ENCODE measurements around the gene ATP11A. TPM values are rescaled to one million over a fixed set of nuclear protein-coding genes. Genes with fewer than 3 reads are reported as not detected.
A peak's percentile ranks its signal among the peaks of the same experiment; 100 is the strongest.

The ATP11A gene
- total RNA-seq: 10 to 100 TPM; 24.7 to 25.6 TPM

DNA sequence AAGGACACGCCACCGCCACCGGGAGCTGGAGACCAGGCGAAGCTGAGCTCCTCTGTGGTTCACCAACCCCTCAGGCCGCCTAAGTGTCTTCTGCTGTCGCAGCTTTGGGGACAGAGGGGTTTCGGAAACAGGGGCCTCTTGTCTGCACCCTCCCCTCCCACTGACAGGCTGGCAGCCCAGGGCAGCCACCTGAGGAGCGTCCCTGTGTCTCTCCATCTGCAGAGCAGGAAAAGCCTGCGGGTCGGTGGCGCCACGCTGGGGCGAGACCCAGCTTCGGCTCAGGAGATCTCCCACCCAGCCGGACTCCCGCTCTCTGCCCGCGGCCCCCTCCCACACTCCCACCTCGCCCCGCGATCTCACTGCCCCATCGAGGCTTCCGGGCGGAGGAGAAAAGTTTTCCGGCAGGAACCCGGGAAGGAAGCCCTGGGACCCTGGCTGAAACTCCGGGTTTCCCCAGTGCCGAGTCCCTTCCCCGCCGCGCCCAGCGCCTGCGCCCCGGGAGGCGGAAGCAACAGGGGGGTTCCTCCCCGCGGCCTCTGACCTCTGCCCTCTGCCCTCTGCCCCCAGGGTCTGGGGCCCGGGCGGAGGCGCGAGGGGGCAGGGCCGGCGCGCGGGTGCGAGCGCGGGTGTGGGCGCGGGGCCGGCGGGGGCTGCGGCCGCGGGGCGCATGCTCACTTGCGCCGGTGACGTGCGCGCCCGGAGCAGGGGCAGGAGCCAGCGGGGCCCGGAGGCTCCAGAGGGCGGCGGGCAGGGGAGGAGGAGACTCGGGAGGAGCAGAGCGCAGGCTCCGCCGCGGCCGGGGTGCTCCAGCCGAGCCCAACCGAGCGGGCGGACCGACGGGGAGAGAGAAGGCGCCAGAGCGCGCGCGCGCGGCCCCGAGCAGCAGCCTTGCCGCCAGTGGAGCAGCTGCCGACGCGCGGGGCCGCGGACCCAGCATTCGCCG is at the start of gene ATP11A:
TSS of gene ATP11A (plus strand) at position 736 of the 943 bp plus-strand sequence. CDS start 379 bp downstream, outside the sequence.
- Mint-ChIP-seq H3K4me3 (peak within 1 kb of the TSS; percentile 78), H3K4me1 (ENCODE audit: low read depth) (peaks cover 45% of the 10 kb centered on the region), H3K27me3 (ENCODE audit: low read depth) (no peaks in the 10 kb centered on the region), H3K36me3 (ENCODE audit: low read depth) (peaks cover 1% of the 10 kb centered on the region), H3K27ac (peak within 1 kb of the TSS; percentile 80), H3K9me3 (no peaks in the 10 kb centered on the region)
- intact Hi-C loops (cut with micrococcal nuclease): loop anchor here (1.0 to 5.0 kb wide), 6 partner anchors 15 to 518 kb away; partner anchors contain the start of genes CUL4A, PCID2 and TUBGCP3
- CTCF ChIA-PET: interaction anchor here (1.2 to 1.7 kb wide), 3 partner anchors 83 to 185 kb away, joined by 3 to 4 read pairs (median 3); no protein-coding TSS in a partner anchor
- peak; percentile 77 for DNase-seq

DNA sequence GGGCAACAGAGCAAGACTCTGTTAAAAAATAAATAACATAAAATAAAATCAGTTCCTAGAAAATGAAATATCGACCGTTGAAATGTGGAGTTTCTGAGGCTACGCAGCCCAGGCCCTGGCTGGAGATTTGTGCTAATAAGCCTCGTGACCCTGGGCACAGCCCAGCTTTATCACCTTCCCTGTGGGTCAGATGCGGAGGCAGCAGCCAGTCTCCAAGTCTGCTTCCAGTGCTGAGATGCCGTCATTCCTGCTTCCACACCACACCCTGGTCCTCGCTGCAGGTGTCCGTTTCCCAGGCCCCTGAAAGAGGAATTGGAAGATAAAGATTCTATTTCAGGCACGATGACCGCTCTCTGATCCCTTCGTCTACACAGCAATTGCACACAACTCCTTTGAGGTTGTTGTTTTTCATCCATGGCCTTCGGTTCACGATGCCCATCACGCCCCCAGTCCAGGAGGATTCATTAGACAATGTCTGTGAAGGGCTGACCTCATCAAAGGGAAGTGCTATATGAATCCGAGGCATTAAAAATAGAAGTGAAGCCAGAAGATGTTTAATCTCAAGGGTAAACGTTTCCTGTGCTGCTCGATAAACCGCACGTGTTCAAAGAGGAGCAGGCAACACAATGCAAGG is 48.3 kb upstream of the ATP11A start:
- intact Hi-C loops (cut with micrococcal nuclease): loop anchor here (1.0 kb wide), 1 partner anchor 48 kb away; no protein-coding TSS in a partner anchor
- Mint-ChIP-seq H3K27me3 (ENCODE audit: low read depth) (peaks cover 19% of the 10 kb centered on the region), H3K4me3 (no peak overlapping the region), H3K4me1 (ENCODE audit: low read depth) (peaks cover 5% of the 10 kb centered on the region), H3K27ac (no peak overlapping the region), H3K9me3 (no peaks in the 10 kb centered on the region), H3K36me3 (ENCODE audit: low read depth) (no peaks in the 10 kb centered on the region)
- CTCF ChIA-PET: interaction anchor here (0.6 to 4.3 kb wide), 9 partner anchors 10 to 233 kb away, joined by 3 to 48 read pairs (median 4); no protein-coding TSS in a partner anchor
- no peak for DNase-seq

DNA sequence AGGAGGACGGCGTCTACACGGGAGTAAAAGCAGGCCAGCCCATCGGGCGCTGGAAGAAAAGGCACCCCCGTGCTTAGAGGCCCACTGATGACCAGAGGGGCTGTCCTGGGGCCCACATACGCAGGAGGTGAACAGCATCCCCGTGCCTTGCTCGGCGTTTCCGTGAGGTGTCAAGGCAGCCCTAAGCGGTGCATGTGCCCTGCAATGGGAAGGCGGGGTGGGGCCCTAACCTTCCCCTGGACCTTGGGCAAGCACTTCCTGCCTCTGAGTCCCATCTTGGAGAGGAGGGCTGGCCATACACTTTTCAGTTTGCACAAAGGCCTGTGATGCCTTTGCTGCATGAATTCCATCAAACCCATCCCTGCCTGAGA is 47.8 kb upstream of the ATP11A start:
- no peak for DNase-seq
- Mint-ChIP-seq H3K27ac (no peak overlapping the region), H3K4me3 (no peak overlapping the region), H3K4me1 (ENCODE audit: low read depth) (peaks cover 5% of the 10 kb centered on the region), H3K27me3 (ENCODE audit: low read depth) (peaks cover 19% of the 10 kb centered on the region), H3K36me3 (ENCODE audit: low read depth) (no peaks in the 10 kb centered on the region), H3K9me3 (no peaks in the 10 kb centered on the region)
- CTCF ChIA-PET: no interaction called here
- intact Hi-C loops (cut with micrococcal nuclease): no loop called here

DNA sequence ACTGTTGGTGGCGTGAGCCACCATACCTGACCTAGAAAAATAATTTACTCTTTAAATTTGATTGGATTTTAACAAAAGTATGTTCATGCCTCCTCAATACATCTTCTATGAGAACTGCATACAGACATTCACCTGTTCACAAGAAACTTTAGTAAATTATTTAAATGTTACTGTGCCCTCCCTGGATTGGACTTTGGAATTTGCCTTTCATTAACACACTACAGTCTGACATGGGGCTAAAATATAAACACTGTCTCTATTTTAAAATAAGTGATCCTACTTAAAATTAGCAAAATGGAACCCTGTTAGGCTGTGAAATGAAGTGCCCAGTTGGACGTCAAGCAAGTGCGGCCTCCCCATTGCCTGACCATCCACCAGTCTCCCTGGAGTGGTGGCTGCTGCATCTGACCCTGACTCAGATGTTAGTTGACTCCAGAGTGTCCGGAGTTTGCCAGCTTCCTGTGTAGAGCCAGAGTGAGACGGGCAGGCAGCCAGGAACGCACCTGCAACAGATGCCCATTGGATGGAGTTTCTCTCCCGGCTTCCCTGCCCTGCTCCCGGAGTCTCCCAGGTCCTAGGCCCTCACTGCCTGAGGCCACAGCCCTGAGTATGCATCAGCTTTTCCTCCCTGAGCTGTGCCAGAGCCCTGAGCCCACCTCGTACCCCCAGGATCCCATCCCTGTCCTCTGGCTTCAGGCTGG is 45.9 kb upstream of the ATP11A start:
- CTCF ChIA-PET: no interaction called here
- no peak for DNase-seq
- Mint-ChIP-seq H3K27ac (no peak overlapping the region), H3K36me3 (ENCODE audit: low read depth) (no peaks in the 10 kb centered on the region), H3K27me3 (ENCODE audit: low read depth) (peaks cover 11% of the 10 kb centered on the region), H3K4me1 (ENCODE audit: low read depth) (peaks cover 3% of the 10 kb centered on the region), H3K9me3 (no peaks in the 10 kb centered on the region), H3K4me3 (no peak overlapping the region)
- intact Hi-C loops (cut with micrococcal nuclease): no loop called here

DNA sequence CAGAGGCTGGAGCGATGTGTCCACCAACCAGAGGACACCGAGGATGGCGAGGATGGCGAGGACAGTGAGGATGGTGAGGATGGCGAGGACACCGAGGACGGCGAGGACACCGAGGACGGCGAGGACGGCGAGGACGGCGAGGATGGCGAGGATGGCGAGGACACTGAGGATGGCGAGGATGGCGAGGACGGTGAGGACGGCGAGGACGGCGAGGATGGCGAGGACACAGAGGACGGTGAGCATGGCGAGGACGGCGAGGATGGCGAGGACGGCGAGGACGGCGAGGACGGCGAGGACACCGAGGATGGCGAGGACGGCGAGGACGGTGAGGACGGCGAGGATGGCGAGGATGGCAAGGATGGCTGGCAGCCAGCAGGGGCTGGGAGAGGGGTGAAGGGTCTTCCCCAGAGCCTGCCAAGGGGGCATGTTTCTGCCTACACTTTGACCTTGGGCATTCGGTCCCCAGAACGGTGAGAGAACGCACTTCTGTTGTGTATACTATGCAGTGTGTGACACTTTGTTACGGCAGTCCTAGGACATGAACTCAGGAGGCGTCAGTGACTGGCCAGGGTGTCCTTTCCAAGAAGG is 44.4 kb upstream of the ATP11A start:
- CTCF ChIA-PET: no interaction called here
- intact Hi-C loops (cut with micrococcal nuclease): no loop called here
- Mint-ChIP-seq H3K27ac (no peak overlapping the region), H3K4me3 (no peak overlapping the region), H3K27me3 (ENCODE audit: low read depth) (peaks cover 2% of the 10 kb centered on the region), H3K4me1 (ENCODE audit: low read depth) (peaks cover 2% of the 10 kb centered on the region), H3K9me3 (no peaks in the 10 kb centered on the region), H3K36me3 (ENCODE audit: low read depth) (no peaks in the 10 kb centered on the region)
- no peak for DNase-seq

DNA sequence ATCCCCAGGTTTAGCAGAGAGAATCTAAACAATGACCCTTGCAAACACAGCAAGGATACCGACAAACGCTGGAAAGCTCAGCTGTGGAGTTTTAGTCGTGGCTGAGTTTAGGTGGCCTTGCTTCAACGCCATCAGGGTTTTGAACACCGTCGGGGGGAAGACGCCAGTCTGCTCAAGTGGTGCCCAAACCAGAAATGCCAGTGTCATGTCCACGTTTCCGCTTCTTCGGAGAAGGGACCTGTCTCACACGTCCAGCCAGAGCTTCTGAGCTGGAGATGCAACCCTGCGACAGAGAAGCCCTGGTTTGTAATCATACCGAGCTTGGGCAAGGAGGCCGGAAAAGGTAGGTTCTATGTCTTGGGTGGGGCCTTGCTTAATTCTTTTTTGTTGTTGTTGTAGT is 42.6 kb upstream of the ATP11A start:
- DNase-seq: no peak
- Mint-ChIP-seq H3K9me3 (no peaks in the 10 kb centered on the region), H3K4me3 (no peak overlapping the region), H3K4me1 (ENCODE audit: low read depth) (no peaks in the 10 kb centered on the region), H3K27ac (no peak overlapping the region), H3K36me3 (ENCODE audit: low read depth) (no peaks in the 10 kb centered on the region), H3K27me3 (ENCODE audit: low read depth) (no peaks in the 10 kb centered on the region)
- intact Hi-C loops (cut with micrococcal nuclease): no loop called here
- CTCF ChIA-PET: interaction anchor here (1.3 kb wide), 1 partner anchor 228 kb away, joined by 3 read pairs; no protein-coding TSS in a partner anchor

DNA sequence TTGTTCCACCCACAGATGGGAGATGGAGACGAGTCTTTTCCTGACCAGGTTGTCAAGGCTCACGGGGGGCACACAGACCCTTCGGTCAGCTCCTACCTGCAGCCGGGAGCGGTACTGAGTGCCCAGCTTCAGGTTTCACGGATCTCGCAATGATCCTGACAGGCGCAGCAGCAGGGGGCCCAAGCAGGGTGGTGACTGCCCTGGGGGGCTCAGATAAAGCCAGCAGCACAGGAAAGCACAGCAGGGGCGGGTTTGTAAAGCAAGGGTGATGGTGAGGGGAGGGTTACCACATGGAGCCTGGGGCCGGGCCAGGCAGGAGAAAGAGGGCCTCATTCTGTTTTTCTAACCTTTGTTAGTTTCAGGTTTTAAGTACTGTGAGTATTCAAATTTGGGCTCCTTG is 41.7 kb upstream of the ATP11A start:
- Mint-ChIP-seq H3K27ac (no peak overlapping the region), H3K4me1 (ENCODE audit: low read depth) (no peaks in the 10 kb centered on the region), H3K27me3 (ENCODE audit: low read depth) (no peaks in the 10 kb centered on the region), H3K9me3 (no peaks in the 10 kb centered on the region), H3K36me3 (ENCODE audit: low read depth) (no peaks in the 10 kb centered on the region), H3K4me3 (no peak overlapping the region)
- intact Hi-C loops (cut with micrococcal nuclease): no loop called here
- CTCF ChIA-PET: no interaction called here
- DNase-seq: no peak

DNA sequence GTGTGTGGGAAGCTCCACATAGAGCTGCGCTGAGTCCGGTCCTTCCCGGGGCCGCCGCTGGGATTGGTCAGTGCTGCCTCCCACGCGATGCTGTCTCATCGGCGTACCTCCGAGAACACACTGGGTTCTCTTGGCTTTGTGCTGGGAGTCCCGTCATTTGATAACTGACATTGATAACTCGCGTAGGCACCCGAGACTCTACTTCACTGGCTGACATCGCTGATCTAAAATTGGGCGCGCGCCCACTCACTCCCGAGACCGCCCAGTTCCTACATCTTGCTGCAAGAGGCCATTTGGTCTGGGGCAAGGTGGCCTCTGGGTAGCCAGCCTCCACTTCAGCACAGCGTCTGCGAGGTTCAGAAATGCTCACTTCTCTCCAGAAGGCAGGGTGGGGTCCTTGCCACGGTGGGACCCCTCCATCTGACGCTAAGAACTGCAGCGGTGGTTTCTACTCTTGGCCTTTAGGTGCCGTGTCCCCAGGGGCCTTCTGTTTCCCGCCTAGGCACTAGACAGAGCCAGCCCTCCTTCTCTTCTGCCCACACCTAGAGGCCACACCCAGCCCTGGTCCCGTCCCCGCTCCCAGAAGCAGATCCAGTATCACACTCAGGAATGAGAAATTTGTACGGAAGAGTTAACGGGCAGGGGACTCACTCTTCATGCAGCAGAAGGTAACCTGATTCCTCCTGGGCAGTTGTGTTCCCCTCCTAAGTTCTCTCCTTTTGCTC is 40.7 kb upstream of the ATP11A start:
- H3K27me3 Mint-ChIP-seq (ENCODE audit: low read depth): no peaks in the 10 kb centered on the region
- H3K36me3 Mint-ChIP-seq (ENCODE audit: low read depth): no peaks in the 10 kb centered on the region
- H3K27ac Mint-ChIP-seq: no peak overlapping the region
- peaks cover 2% of the 10 kb centered on the region for H3K4me1 Mint-ChIP-seq (ENCODE audit: low read depth)
- H3K9me3 Mint-ChIP-seq: no peaks in the 10 kb centered on the region
- DNase-seq: no peak
- CTCF ChIA-PET: no interaction called here
- no peak overlapping the region for H3K4me3 Mint-ChIP-seq
- intact Hi-C loops (cut with micrococcal nuclease): no loop called here

DNA sequence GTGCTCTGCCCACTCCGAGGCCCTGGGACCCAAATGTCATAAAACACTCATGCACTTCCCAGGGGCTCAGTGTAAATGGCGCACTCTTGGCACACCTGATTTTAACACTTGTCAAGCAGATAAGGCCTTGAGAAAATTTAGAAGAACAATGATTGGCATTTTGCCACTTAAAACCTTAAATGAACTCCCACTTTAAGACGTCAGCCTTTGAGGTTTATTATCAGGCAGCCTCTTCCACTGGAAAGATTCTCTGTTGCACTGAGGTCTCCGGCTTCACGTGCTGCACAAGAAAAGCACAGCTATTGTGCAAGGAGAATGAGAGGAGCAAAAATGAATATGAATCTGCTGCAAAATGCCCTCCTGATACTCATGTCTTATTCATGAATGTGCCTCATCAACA is 38.5 kb upstream of the ATP11A start:
- Mint-ChIP-seq H3K36me3 (ENCODE audit: low read depth) (no peaks in the 10 kb centered on the region), H3K9me3 (no peaks in the 10 kb centered on the region), H3K27me3 (ENCODE audit: low read depth) (no peaks in the 10 kb centered on the region), H3K4me3 (no peak overlapping the region), H3K27ac (no peak overlapping the region), H3K4me1 (ENCODE audit: low read depth) (peaks cover 2% of the 10 kb centered on the region)
- no peak for DNase-seq
- intact Hi-C loops (cut with micrococcal nuclease): no loop called here
- CTCF ChIA-PET: interaction anchor here (0.9 to 1.0 kb wide), 2 partner anchors 11 to 12 kb away, joined by 3 read pairs; no protein-coding TSS in a partner anchor

DNA sequence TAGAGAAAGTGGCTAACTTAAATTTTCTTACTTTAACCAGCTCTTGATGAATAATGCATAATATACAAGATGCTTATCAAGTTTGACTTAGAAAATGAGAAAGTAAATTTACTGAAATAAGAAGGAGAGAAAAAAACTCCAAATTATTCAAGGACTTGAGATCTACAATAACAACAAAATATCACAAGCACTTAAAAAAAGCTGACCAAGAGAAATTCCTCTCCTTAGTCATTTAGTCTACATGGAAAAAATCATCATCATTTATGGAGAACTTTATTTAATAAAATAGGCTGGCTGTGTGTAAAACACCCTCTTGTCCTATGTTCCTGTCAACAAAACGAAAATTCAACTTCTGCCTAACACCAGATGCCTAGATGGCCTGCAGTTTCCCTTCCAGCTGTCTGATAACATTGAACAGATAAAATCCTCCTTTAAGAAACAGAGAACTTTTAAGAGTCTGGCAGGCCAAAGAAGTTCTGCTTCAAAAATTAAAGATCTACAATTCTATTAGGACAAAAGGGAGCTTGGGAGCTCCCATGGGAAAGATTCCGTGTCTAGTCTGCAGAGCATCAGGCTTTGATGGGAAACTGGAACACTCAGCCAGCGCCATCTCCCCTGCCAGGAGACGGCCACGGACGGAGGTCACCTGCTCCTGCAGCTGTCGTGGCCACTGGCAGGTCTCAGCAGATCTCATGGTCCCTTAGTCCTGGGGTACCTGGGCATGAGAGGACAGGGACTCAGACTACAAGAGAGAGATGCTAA is 37.9 kb upstream of the ATP11A start:
- CTCF ChIA-PET: interaction anchor here (1.0 kb wide), 1 partner anchor 11 kb away, joined by 3 read pairs; no protein-coding TSS in a partner anchor
- H3K36me3 Mint-ChIP-seq (ENCODE audit: low read depth): no peaks in the 10 kb centered on the region
- DNase-seq: no peak

DNA sequence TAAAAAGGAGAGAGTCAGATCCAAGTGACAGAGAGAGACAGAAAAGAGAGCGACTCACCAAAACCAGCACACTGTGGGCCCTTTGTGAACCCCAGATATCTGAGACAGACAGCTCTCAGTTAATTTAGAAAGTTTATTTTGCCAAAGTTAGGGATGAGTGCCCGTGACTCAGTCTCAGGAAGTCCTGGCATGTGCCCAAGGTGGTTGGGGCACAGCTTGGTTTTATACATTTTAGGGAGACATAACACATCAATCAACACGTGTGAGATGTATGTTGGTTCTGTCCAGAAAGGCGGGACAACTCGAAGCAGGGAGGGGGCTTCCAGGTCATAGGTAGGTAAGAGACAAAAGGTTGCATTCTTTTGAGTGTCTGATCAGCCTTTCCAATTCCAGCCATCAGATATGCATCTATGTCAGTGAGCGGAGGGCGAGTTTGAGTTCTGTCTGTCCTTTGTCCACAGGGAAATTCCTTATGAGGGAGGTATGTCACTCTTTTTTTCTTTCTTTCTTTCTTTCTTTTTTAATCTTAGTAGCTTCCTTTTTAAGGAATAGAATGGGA is 37.2 kb upstream of the ATP11A start:
- DNase-seq: no peak
- peaks cover 2% of the 10 kb centered on the region for H3K4me1 Mint-ChIP-seq (ENCODE audit: low read depth)
- H3K36me3 Mint-ChIP-seq (ENCODE audit: low read depth): no peaks in the 10 kb centered on the region
- H3K9me3 Mint-ChIP-seq: no peaks in the 10 kb centered on the region
- H3K4me3 Mint-ChIP-seq: no peak overlapping the region
- intact Hi-C loops (cut with micrococcal nuclease): no loop called here
- H3K27me3 Mint-ChIP-seq (ENCODE audit: low read depth): no peaks in the 10 kb centered on the region
- no peak overlapping the region for H3K27ac Mint-ChIP-seq
- CTCF ChIA-PET: interaction anchor here (1.0 kb wide), 1 partner anchor 12 kb away, joined by 3 read pairs; no protein-coding TSS in a partner anchor

More for the DNA sequence above, 37.9 kb upstream of the ATP11A start:
- Mint-ChIP-seq H3K4me1 (ENCODE audit: low read depth) (peaks cover 2% of the 10 kb centered on the region), H3K27me3 (ENCODE audit: low read depth) (no peaks in the 10 kb centered on the region), H3K4me3 (no peak overlapping the region), H3K9me3 (no peaks in the 10 kb centered on the region), H3K27ac (no peak overlapping the region)
- intact Hi-C loops (cut with micrococcal nuclease): no loop called here
